HCT116 (cell line): ENCODE measurements around the gene GBF1.
"Not testable (repeated sequence)": the region's sequence is repeated elsewhere in the genome, so short reads cannot be mapped to it uniquely, and the experiment has no call there.

Experiments used
- ELF1 ChIP-seq: IDR thresholded peaks from 2 replicates; pipeline ENCODE4 v1.6.1; 2012; ENCODE audit warnings: low read depth, borderline replicate concordance
- EZH2 ChIP-seq: fragments of 200-600 bp; sonication (generic); IDR thresholded peaks from 2 replicates; pipeline ENCODE4 v1.6.1; 2017; ENCODE audit warnings: antibody characterized with exemption, mixed run types
- EZH2phosphoT487 ChIP-seq: fragments of 200-600 bp; IDR thresholded peaks from 2 replicates; pipeline ENCODE4 v1.6.1; 2018; ENCODE audit warnings: antibody characterized with exemption, borderline replicate concordance
- FOSL1 ChIP-seq: IDR thresholded peaks from 2 replicates; pipeline ENCODE4 v1.6.1; 2012; ENCODE audit warnings: low read depth
- JUND ChIP-seq: IDR thresholded peaks from 2 replicates; pipeline ENCODE4 v1.6.1; 2012
- MAX ChIP-seq: IDR thresholded peaks from 2 replicates; pipeline ENCODE4 v1.6.1; 2012
- POLR2A ChIP-seq: IDR thresholded peaks from 2 replicates; pipeline ENCODE4 v1.7.0; 2011; ENCODE audit warnings: borderline replicate concordance; ENCODE audit not compliant: insufficient read depth, insufficient read length; ENCODE audit errors: extremely low read depth
- POLR2AphosphoS5 ChIP-seq: IDR thresholded peaks from 2 replicates; pipeline ENCODE4 v1.6.1; 2011; ENCODE audit warnings: mild to moderate bottlenecking, low read depth, low read length, moderate library complexity
- RAD21 ChIP-seq: IDR thresholded peaks from 2 replicates; pipeline ENCODE4 v1.6.1; 2012; ENCODE audit warnings: low read depth, mild to moderate bottlenecking
- SRF ChIP-seq: IDR thresholded peaks from 2 replicates; pipeline ENCODE4 v1.6.1; 2012; ENCODE audit warnings: low read depth
- TCF7L2 ChIP-seq: IDR thresholded peaks from 2 replicates; pipeline ENCODE4 v1.7.0; 2011; ENCODE audit warnings: borderline replicate concordance, inconsistent platforms; ENCODE audit not compliant: insufficient read depth, insufficient read length; ENCODE audit errors: extremely low read depth
- ZNF274 ChIP-seq: fragments of 200-500 bp; sonication (Bioruptor generic); IDR thresholded peaks from 2 replicates; pipeline ENCODE4 v1.6.1; 2014; ENCODE audit warnings: mild to moderate bottlenecking, low read depth, low read length, inconsistent platforms
- TF ChIP-seq, protein P1 (sequence below): IDR thresholded peaks from 2 replicates; pipeline ENCODE4 v1.6.1; 2012; ENCODE audit warnings: low read depth
- TF ChIP-seq, protein P2 (sequence below), 3 experiments: fragments of 200-600 bp in 1 of 3; sonication (generic) in 1 of 3; IDR thresholded peaks in 2 of 3; conservative IDR thresholded peaks in 1 of 3; 2 replicates each; pipeline ENCODE4 v1.5.1; 2012 to 2017; ENCODE audit warnings: low read depth in 2 of 3, low read length in 2 of 3, antibody characterized with exemption in 1 of 3, borderline replicate concordance in 1 of 3, control low read depth in 1 of 3, mild to moderate bottlenecking in 1 of 3, mixed read lengths in 1 of 3, mixed run types in 1 of 3, moderate library complexity in 1 of 3; ENCODE audit not compliant: insufficient read depth in 1 of 3

DNA sequence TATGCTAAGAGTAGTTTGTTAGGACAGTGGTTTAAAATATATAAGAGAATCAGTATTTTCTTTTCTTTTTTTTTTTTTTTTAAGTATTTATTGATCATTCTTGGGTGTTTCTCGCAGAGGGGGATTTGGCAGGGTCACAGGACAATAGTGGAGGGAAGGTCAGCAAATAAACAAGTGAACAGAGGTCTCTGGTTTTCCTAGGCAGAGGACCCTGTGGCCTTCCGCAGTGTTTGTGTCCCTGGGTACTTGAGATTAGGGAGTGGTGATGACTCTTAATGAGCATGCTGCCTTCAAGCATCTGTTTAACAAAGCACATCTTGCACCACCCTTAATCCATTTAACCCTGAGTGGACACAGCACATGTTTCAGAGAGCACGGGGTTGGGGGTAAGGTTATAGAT is 55.6 kb downstream of the GBF1 start:
- not testable (repeated sequence) for TF ChIP-seq POLR2AphosphoS5, RAD21, FOSL1, MAX, SRF, EZH2, TCF7L2, ZNF274, ELF1, JUND, POLR2A, EZH2phosphoT487
- TF ChIP-seq, protein P1, sequence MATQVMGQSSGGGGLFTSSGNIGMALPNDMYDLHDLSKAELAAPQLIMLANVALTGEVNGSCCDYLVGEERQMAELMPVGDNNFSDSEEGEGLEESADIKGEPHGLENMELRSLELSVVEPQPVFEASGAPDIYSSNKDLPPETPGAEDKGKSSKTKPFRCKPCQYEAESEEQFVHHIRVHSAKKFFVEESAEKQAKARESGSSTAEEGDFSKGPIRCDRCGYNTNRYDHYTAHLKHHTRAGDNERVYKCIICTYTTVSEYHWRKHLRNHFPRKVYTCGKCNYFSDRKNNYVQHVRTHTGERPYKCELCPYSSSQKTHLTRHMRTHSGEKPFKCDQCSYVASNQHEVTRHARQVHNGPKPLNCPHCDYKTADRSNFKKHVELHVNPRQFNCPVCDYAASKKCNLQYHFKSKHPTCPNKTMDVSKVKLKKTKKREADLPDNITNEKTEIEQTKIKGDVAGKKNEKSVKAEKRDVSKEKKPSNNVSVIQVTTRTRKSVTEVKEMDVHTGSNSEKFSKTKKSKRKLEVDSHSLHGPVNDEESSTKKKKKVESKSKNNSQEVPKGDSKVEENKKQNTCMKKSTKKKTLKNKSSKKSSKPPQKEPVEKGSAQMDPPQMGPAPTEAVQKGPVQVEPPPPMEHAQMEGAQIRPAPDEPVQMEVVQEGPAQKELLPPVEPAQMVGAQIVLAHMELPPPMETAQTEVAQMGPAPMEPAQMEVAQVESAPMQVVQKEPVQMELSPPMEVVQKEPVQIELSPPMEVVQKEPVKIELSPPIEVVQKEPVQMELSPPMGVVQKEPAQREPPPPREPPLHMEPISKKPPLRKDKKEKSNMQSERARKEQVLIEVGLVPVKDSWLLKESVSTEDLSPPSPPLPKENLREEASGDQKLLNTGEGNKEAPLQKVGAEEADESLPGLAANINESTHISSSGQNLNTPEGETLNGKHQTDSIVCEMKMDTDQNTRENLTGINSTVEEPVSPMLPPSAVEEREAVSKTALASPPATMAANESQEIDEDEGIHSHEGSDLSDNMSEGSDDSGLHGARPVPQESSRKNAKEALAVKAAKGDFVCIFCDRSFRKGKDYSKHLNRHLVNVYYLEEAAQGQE = not testable (repeated sequence)
- TF ChIP-seq, protein P2, sequence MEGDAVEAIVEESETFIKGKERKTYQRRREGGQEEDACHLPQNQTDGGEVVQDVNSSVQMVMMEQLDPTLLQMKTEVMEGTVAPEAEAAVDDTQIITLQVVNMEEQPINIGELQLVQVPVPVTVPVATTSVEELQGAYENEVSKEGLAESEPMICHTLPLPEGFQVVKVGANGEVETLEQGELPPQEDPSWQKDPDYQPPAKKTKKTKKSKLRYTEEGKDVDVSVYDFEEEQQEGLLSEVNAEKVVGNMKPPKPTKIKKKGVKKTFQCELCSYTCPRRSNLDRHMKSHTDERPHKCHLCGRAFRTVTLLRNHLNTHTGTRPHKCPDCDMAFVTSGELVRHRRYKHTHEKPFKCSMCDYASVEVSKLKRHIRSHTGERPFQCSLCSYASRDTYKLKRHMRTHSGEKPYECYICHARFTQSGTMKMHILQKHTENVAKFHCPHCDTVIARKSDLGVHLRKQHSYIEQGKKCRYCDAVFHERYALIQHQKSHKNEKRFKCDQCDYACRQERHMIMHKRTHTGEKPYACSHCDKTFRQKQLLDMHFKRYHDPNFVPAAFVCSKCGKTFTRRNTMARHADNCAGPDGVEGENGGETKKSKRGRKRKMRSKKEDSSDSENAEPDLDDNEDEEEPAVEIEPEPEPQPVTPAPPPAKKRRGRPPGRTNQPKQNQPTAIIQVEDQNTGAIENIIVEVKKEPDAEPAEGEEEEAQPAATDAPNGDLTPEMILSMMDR (IDR thresholded peaks at IDR 0.05 in 2 of 3, conservative IDR thresholded peaks at IDR 0.05 in 1 of 3; ENCODE audit: borderline replicate concordance in 1 of 3, insufficient read depth in 1 of 3, low read depth in 2 of 3, low read length in 2 of 3) = not testable (repeated sequence)
